NCI-H748 (cell line): ENCODE results near the gene MTAP.

ENCODE experiments used
- DNase-seq: peaks from one replicate; lab custom pipeline; 2025; ENCODE audit not compliant: unreplicated experiment; lab: John Stamatoyannopoulos, UW

The MTAP gene

GRCh38 chr9:21969011-21969940 lies 166.8 kb downstream of the MTAP start:
- DNase-seq = no peak

- DNase-seq = no peak
Observed at GRCh38 chr9:21969951-21970799, 167.7 kb downstream of the MTAP start.

- DNase-seq = no peak
Observed at GRCh38 chr9:21970800-21971640, 168.6 kb downstream of the MTAP start.

GRCh38 chr9:21972361-21972760 lies 169.9 kb downstream of the MTAP start:
- no peak for DNase-seq

- peak; percentile 87 for DNase-seq
Observed at GRCh38 chr9:21974343-21974721, 171.9 kb downstream of the MTAP start.

GRCh38 chr9:21974722-21975409 lies 172.4 kb downstream of the MTAP start:
- peak; percentile 95 for DNase-seq

- DNase-seq = no peak
Observed at GRCh38 chr9:21976334-21976875, 174.0 kb downstream of the MTAP start.

- DNase-seq = no peak
Observed at GRCh38 chr9:21982391-21982790, 180.0 kb downstream of the MTAP start.

GRCh38 chr9:21982861-21983560 lies 180.6 kb downstream of the MTAP start:
- no peak for DNase-seq

GRCh38 chr9:21983561-21983935 lies 181.1 kb downstream of the MTAP start:
- DNase-seq = peak; percentile 61

- DNase-seq = no peak
Observed at GRCh38 chr9:21984101-21984500, 181.7 kb downstream of the MTAP start.

GRCh38 chr9:21985964-21986667 lies 183.7 kb downstream of the MTAP start:
- no peak for DNase-seq
